ENCODE data around the gene MKNK2.

The MKNK2 gene

DNA sequence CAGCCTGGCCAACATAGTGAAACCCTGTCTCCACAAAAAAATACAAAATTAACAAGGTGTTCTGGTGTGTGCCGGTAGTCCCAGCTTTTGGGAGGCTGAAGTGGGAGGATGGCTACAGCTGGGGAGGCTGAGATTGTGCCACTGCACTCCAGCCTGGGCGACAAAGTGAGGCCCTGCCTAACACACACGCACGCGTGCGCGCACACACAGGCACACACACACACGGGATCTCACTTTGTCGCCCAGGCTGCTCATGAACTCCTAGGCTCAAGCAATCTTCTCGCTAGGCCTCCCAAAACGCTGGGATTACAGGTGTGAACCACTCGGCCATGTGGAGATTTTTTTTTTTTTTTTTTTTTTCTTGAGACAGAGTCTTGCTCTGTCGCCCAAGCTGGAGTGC lies 32.3 kb downstream of the MKNK2 start:
- H3K27ac ChIP-seq: no peak overlapping the region
- TF ChIP-seq, protein P1, sequence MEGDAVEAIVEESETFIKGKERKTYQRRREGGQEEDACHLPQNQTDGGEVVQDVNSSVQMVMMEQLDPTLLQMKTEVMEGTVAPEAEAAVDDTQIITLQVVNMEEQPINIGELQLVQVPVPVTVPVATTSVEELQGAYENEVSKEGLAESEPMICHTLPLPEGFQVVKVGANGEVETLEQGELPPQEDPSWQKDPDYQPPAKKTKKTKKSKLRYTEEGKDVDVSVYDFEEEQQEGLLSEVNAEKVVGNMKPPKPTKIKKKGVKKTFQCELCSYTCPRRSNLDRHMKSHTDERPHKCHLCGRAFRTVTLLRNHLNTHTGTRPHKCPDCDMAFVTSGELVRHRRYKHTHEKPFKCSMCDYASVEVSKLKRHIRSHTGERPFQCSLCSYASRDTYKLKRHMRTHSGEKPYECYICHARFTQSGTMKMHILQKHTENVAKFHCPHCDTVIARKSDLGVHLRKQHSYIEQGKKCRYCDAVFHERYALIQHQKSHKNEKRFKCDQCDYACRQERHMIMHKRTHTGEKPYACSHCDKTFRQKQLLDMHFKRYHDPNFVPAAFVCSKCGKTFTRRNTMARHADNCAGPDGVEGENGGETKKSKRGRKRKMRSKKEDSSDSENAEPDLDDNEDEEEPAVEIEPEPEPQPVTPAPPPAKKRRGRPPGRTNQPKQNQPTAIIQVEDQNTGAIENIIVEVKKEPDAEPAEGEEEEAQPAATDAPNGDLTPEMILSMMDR (conservative IDR thresholded peaks at IDR 0.05): no peak
- no peak for TF ChIP-seq ZFX (IDR thresholded peaks at IDR 0.05)

DNA sequence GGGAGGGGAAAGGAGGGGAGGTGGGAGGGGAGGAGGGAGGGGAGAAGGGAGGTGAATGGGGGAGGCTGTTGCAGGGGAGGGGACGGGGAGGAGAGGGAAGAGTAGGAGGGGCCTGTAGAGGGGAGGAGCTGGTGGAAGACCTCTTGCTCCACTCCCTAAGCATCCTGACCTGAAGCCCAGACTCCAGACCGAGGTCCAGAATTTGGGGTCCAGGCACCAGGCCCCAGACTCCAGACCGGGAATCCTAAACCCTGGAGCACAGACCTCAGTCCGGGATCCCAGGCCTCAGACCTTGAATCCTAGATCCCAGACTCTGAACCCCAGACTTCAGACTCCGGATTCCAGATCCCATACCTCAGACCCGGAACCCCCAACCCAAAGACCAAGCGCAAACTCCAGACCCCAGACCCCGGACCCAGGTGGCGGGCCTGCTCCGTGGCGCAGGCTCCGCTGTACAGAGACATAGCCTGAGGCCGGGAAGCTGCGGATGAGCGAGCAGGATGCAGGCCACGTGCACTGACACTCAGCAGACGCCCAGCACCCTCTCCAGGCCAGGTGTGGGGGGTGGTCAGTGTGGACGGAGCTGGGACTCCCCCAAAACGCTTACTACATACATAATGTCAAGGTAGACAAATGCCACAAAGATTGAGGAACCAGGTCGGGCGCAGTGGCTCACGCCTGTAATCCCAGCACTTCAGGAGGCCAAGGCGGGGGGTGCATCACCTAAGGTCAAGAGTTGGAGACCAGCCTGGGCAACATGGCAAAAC lies 34.8 kb downstream of the MKNK2 start:
- no peak for TF ChIP-seq ZFX (IDR thresholded peaks at IDR 0.05)
- TF ChIP-seq, protein P1 (conservative IDR thresholded peaks at IDR 0.05): no peak
- peak overlapping the region; percentile 3; the same call in 1 of the 2 replicates for H3K27ac ChIP-seq

DNA sequence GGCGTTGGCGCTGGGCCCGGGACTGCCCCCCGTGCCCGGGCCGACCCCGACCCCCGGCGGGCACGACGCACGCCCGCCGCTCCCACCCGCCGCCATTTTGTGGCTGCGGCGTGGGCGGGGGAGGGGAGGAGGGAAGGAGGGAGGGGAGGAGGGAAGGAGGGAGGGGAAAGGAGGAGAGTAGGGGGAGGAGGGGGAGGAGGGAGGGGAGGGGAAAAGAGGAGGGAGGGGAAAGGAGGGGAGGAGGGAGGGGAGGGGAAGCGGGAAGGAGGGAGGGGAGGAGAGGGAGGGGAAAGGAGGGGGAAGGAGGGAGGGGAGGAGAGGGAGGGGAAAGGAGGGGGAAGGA lies 35.5 kb downstream of the MKNK2 start, which contains the start of gene BTBD2:
Gene BTBD2, minus strand, starts transcription at position 107 of the 343 bp plus-strand sequence. Its CDS starts 11 bp downstream, at position 96.
- TF ChIP-seq ZFX (IDR thresholded peaks at IDR 0.05): no peak
- TF ChIP-seq, protein P1 (conservative IDR thresholded peaks at IDR 0.05): no peak
- H3K27ac ChIP-seq: peak within 1 kb of the TSS; percentile 76

DNA sequence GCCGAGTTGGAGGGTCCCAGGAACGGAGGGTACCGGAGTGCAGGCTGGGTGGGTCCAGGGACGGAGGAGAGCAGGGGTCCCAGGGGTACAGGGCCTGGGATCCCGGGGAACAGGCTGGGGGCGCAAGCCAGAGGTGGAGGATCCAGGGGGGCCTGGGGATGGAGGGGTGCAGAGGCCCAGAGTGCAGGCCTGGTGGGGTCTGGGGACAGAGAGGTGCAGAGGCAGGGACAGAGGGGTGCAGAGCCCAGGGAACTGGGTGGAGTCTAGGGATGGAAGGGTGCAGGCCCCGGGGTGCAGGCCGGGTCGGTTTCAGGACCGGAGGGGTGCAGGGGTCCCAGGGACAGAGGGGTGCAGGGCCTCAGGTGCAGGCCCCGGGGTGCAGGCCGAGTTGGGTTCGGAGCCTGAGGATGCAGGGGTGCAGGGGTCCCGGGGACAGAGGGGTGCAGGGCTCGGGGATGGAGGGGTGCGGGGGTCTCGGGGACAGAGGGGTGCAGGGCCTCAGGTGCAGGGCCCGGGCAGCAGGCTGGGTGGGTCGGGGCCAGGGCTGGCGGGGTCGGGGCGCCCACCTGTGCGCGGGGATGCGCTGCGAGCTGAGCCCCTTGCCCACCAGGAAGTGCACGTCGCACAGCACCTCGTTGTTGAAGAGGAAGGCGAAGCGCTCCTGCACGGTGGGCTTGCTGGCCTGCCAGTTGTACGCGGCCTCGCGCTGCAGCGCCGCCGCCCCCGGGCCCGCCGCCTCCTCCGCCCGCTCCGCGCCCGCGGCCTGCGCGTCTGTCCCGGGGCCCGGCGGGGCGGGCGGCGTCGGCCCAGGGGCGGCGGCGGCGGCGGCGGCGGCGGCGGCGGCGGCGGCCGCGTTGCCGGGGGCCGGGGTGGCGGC lies 36.1 kb downstream of the MKNK2 start:
- TF ChIP-seq, protein P1 (conservative IDR thresholded peaks at IDR 0.05): no peak
- peak; percentile 38; the same call in 1 of the 2 replicates for TF ChIP-seq ZFX (IDR thresholded peaks at IDR 0.05)
- peak overlapping the region; percentile 76 for H3K27ac ChIP-seq

DNA sequence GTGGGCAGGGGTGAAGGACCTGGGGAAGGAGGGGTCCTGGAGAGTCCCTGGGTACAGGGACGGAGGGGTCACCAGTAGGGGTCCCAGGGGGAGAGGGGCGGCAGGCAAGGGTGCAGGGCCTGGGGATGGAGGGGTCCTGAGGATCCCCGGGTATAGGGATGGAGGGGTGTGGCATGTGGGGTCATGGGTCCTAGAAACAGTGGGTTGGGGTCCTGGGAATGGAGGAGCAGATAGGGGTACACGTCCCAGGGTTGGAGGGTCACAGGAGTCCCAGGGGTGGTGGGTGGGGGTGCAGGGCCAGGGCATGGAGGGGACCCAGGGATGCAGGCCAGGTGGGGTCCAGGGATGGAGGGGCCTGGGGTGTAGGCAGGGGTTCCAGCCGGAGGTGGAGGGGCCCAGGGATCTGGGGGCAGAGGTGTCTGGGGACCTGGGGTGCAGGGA lies 36.9 kb downstream of the MKNK2 start:
- no peak overlapping the region; the same call in 1 of the 2 replicates for H3K27ac ChIP-seq
- TF ChIP-seq ZFX (IDR thresholded peaks at IDR 0.05): no peak
- TF ChIP-seq, protein P1 (conservative IDR thresholded peaks at IDR 0.05): no peak

DNA sequence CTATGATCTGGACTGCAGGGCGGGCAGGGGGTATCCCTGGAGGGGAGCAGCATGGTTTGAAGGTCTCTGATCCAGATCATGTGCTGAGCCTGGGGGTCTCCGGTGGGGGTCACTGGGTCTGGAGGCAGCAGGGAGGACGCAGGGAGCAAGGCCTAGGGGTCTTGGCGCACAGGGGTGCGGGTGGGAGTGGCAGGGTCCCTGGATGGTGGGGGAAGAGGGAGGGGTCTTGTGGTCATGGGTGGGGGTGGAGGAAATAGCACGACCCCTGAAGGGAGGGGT lies 37.4 kb downstream of the MKNK2 start:
- TF ChIP-seq, protein P1 (conservative IDR thresholded peaks at IDR 0.05): no peak
- TF ChIP-seq ZFX (IDR thresholded peaks at IDR 0.05): no peak
- no peak overlapping the region for H3K27ac ChIP-seq
